Amniotic stem cell (primary cell): ENCODE data around the gene ZNF609.

ENCODE experiments used
- DNase-seq: peaks from one replicate; lab custom pipeline; 2025; lab: John Stamatoyannopoulos, UW

ZNF609 gene

DNA sequence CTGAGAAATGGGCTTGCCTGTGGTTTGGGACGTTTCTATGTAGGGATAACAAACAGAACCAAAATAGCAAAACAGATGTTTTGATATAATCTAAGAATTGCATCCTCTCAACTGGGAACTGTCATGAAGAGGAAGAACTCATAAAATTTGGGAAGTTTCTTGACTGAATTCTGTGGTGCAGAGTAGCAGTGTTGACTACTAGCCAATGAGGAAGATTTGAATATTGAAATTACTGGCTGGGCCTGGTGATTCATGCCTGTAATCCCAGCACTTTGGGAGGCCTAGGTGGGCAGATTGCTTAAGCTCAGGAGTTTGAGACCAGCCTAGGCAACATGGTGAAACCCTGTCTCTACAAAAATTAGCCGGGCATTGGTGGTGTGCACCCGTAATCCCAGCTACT lies 42.2 kb downstream of the ZNF609 start:
- no peak for DNase-seq

DNA sequence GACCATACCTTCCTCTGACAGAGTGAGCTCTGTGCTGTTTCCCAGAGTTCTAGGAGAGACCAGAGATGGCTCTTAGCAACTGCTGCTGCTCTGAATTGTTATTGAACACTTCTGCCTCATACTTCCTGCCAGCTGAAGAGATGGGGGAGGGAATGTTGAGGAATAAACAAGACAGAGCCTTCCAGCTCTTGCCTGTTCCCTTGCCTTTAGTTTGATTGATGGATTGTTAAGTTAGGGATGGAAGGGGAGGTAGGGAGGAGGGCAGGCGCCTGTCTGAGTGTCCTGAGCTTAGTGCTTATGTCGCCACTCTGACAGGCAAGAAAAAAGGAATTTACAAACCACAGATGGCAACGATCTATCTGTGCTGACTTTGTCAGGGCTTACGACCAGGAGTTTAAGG lies 42.8 kb downstream of the ZNF609 start:
- DNase-seq, result no peak

- DNase-seq, result no peak
Observed at GRCh38 chr15:64503640-64504039, 43.3 kb downstream of the ZNF609 start.

DNA sequence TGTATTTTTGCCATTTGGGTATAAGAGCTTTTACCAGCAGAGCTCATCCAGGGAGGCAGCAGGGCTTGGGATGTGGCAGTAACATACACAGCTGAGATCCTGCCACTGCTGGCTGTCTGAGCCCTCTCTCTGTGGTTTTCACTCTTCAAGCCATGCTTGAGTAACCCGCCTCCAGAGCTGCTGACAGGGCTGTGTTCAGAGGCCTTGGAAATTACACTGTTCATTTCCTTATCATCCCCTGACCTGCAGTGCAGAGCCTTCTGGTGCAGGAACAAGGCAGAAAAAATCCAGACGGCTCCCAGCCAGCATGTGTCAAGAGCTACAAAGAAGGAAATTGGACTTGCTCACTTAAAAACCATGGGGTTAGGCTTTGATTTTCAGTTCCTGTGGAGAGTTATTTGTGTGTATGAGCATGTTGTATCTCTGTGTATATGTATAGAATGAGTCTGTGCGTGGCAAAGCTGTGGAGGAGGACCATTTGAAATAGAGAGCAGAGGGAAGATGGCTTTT lies 47.0 kb downstream of the ZNF609 start:
- DNase-seq, result no peak

GRCh38 chr15:64507845-64508244 lies 47.5 kb downstream of the ZNF609 start:
- DNase-seq, result no peak

- DNase-seq, result no peak
Observed at GRCh38 chr15:64513823-64514222, 53.4 kb downstream of the ZNF609 start.

GRCh38 chr15:64515196-64515595 lies 54.8 kb downstream of the ZNF609 start:
- DNase-seq, result no peak

GRCh38 chr15:64515825-64516224 lies 55.4 kb downstream of the ZNF609 start:
- DNase-seq, result no peak

DNA sequence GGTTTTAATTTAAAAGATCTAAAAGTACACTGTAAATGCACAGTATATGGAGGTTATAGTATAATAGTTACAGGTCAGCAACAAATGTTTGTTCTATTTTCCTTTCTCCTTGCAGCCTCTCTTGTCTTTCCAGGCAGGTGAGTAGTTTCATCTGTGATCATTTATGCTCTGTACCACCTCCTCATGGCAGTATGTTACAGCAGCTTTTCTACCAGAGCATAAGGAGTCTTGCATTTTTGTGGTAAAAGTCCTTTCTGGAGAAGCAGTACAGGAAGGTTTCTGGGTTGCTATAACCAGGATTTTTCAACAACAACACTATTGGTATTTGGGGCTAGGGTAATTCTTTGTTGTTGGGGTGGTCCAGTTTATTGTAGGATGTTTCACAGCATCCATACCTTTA lies 59.5 kb downstream of the ZNF609 start:
- no peak for DNase-seq

GRCh38 chr15:64521201-64521600 lies 60.8 kb downstream of the ZNF609 start:
- no peak for DNase-seq

DNA sequence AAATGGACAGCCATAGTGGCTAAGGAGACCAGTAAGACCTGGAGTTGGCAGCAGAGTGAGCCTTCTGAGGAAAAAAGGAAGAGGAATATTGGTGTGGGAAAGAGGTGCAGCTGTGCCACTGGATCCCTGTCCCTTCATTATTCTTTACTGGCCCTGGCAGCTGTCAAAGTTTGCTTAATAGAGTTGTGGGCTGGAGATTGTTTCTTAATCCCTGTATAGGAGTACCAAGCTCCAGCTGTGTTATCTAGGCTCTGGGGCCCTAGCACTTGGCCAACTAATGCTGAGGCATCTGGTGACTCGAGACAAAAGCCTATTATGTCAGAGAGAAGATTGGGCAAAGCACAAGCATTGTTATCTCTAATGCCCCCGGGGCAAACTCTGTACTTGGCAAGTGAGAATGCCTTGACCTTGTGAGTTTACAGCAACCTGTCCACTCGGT lies 61.4 kb downstream of the ZNF609 start:
- DNase-seq, result no peak

- DNase-seq, result no peak
Observed at GRCh38 chr15:64522226-64522823, 61.9 kb downstream of the ZNF609 start.

GRCh38 chr15:64523240-64523639 lies 62.9 kb downstream of the ZNF609 start:
- no peak for DNase-seq

DNA sequence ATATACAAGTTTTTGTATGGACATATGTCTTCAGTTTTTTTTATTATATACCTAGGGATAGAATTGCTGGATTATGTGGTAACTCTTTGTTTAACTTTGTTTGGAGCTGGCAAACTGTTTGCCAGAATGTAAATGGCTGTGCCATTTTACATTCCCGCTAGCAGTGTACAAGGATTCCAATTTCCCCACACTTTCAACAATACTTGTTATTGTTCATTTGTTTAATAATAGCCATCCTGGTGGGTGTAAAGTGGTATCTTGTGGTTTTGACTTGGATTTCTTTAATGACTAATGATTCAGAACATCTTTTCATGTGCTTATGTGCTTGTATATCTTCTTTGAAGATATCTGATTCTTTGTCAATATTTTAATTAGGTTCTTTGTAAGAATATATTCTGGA lies 64.4 kb downstream of the ZNF609 start:
- DNase-seq, result no peak

- DNase-seq, result no peak
Observed at GRCh38 chr15:64525828-64526530, 65.6 kb downstream of the ZNF609 start.

DNA sequence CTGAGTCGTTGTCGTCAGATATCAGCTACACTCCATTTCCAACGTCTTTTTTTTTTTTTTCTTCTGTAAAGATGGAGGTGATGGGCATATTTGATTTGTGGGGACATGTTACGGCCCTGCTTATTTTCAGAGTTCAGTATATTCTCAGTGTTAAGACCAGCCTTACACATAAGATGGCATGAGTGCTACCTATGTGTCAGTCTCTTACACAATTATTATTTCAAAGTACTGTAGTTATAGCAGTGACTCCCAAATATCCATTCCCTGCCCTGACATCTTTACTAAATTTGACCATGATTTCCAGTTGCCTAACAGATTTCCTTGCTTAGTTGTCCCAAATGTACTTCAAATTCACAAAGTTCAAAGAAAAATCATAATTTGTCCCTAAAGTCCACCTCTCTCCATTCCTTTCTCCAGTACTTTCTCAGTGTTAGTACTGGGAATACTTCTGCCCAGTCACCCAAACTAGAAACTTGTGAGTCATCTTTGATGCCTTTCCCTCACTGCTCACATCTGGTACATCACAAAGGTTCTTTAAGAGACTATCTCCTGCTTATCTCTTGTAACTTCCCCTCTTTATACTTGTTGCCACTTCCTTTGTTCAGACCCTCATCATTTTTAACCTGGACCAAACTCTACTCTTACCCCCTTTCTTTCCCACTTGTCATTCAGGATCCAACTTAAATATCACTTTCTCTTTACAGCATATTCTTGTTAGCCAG lies 67.0 kb downstream of the ZNF609 start:
- no peak for DNase-seq

- no peak for DNase-seq
Observed at GRCh38 chr15:64528871-64529270, 68.5 kb downstream of the ZNF609 start.

DNA sequence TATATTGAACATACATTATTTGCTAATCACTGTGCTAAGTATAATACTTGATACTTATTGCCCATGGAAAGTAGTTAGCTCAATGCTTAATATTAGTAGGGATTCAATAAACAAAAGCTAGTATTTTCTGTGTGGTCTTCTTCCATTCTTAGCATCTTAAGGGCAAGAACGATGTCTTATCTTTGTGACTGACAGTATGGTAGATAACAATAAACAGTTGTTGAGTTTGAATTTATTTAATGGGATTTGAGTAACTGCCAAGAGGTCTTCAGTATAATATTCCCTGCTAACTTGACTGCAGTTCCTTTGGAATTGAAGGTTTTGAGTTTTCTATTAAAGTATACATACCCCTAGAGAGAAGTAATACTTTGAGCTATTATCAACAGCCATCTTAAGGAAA lies 70.1 kb downstream of the ZNF609 start:
- no peak for DNase-seq

- no peak for DNase-seq
Observed at GRCh38 chr15:64530918-64531317, 70.5 kb downstream of the ZNF609 start.

DNA sequence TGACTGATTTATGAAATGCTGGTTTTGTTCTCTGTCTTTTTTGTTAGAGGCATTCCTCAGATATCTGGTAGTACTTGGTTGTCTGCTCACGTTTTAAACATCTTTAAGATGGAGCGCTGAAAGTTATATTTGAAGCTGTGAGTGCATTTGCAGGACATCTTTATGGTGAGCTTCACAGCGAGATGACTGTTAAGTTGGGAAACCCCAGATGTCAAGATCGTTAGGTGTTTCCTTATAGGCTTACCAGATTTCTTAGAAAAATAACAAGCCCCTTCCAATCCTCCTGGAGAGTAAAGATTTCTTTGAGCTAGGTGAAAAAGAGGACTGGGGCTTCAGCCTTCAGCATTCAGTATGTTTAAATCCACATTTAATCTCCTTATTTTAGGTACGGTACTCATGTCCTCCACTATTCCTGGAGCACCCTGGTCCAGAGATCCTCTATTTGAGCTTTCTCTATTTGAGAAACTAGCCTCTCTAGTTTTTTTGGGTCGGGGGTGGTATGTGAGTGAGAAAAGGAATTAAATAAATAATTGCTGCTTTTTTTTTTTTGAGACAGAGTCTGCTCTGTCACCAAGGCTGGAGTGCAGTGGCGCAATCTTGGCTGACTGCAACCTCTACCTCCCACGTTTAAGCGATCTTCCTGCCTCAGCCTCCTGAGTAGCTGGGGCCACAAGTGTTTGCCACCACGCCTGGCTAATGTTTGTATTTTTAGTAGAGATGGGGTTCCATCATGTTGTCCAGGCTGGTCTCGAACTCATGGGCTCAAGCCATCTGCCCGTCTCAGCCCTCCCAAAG lies 72.3 kb downstream of the ZNF609 start:
- no peak for DNase-seq

- DNase-seq, result no peak
Observed at GRCh38 chr15:64535460-64536243, 75.3 kb downstream of the ZNF609 start.
